Fibroblast of the aortic adventitia (primary cell): ENCODE data around the gene PINLYP. TPM values are rescaled to one million over a fixed set of nuclear protein-coding genes. Genes with fewer than 3 reads are reported as not detected.

Experiments used
- DNase-seq: peaks from one replicate; pipeline ENCODE4 v3.0.0-alpha.2; 2010; ENCODE audit warnings: low read depth
- H3K4me3 ChIP-seq: 2 replicates; pipeline ENCODE4 v1.5.1; 2011; ENCODE audit warnings: low read depth, mild to moderate bottlenecking, control low read depth, low read length, moderate library complexity
- total RNA-seq: library from RNA; depleted of rRNA; stranded (reverse); fragments of >200 nt; gene quantifications from 2 replicates; pipeline ENCODE4 v1.2.3, GENCODE V29; 2012; ENCODE audit warnings: low replicate concordance
- TF ChIP-seq, protein P1 (sequence below): IDR thresholded peaks from 2 replicates; pipeline ENCODE4 v1.5.1; 2011; ENCODE audit warnings: mild to moderate bottlenecking, low read length, control low read depth, inconsistent platforms; ENCODE audit not compliant: insufficient read depth

The PINLYP gene
- total RNA-seq, 1 donor: 6.4 TPM

DNA sequence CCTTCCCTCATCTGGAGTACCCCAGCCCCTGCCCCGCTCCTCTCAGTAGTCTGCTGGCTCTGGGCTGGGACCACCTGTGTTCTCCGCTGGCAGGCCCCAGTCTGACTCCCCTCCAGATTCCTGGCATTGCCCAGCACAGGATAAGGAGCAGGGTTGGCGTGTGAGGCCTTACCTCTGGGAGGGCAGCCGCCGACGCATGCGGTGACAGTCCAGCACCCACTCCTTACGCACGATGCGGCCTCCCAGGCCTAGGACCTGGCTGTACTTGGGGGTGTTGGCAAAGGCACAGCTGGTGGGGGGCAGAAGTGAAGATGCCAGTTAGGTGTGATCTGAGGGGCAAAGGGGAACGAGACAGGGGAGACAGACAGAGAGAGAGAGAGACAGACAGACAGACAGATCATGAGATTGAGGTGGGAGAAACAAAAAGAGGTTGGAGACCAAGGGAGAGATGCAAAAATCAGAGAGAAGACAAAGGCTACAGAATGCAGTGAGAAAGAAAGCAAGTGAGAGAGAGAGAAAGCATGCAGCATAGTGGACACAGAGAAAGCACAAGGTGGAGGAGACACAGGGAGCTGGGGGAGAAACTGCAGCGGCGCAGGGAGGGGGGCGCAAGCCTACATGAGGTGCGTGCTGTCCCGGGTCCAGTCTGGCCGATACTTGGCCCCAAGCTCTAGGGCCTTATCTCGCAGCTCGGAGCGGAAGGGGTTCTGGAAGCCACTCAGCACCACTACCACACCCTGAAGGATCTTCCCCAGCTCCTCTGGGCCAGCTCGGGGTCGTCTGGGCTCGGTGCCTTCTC lies 24.0 kb upstream of the PINLYP start:
- TF ChIP-seq, protein P1, sequence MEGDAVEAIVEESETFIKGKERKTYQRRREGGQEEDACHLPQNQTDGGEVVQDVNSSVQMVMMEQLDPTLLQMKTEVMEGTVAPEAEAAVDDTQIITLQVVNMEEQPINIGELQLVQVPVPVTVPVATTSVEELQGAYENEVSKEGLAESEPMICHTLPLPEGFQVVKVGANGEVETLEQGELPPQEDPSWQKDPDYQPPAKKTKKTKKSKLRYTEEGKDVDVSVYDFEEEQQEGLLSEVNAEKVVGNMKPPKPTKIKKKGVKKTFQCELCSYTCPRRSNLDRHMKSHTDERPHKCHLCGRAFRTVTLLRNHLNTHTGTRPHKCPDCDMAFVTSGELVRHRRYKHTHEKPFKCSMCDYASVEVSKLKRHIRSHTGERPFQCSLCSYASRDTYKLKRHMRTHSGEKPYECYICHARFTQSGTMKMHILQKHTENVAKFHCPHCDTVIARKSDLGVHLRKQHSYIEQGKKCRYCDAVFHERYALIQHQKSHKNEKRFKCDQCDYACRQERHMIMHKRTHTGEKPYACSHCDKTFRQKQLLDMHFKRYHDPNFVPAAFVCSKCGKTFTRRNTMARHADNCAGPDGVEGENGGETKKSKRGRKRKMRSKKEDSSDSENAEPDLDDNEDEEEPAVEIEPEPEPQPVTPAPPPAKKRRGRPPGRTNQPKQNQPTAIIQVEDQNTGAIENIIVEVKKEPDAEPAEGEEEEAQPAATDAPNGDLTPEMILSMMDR: no peak
- no peak for DNase-seq
- no peak overlapping the region for H3K4me3 ChIP-seq

DNA sequence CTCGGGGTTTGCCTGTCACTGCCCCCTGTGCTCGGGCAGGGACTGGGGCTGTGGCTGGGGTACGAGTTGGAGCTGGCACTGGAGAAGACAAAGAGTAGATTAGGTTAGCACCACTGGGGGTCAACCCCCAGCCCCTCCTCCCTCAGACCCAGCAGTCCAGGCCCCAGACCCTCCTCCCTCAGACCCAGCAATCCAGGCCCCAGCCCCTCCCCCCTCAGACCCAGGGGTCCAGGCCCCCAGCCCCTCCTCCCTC lies 23.5 kb upstream of the PINLYP start:
- H3K4me3 ChIP-seq: no peak overlapping the region
- no peak for DNase-seq
- TF ChIP-seq, protein P1: no peak

DNA sequence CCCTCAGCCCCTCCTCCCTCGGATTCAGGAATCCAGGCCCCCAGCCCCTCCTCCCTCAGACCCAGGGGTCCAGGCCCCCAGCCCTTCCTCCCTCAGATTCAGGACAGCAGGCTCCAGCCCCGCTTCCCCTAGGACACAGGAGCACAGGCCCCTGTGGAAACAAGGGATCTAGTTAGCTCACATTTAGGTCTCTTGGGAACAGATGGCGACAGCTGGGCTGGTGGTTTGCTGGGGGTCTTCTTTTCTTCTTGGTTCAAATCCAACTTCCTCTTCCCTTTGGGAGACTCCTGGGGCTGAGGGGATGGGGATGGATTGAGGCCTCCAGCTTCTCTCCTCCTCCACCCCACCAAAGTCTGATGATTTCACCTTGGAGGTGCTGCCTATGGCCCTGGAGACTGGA lies 23.0 kb upstream of the PINLYP start:
- no peak overlapping the region for H3K4me3 ChIP-seq
- no peak for DNase-seq
- TF ChIP-seq, protein P1: no peak

DNA sequence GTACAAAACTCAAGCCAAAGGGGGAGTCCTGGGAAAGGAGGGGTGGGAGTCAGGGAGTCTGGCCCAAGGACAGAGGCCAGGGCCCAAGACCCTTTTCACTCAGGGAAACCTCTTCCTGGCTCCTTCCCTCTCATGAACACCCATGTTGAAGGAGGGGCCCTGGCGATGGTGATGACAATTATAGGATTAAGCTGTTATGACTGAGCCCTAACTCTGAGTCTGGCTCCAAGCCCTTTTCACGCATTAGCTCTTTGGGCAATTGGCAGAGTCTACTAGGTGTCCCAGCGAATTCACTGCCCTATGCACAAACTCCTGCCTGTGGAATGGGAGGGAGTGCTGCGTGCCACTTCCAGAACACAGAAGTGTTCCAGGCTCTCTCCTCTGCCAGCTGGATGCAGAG lies 21.9 kb upstream of the PINLYP start:
- H3K4me3 ChIP-seq: no peak overlapping the region
- no peak for DNase-seq
- TF ChIP-seq, protein P1: no peak

DNA sequence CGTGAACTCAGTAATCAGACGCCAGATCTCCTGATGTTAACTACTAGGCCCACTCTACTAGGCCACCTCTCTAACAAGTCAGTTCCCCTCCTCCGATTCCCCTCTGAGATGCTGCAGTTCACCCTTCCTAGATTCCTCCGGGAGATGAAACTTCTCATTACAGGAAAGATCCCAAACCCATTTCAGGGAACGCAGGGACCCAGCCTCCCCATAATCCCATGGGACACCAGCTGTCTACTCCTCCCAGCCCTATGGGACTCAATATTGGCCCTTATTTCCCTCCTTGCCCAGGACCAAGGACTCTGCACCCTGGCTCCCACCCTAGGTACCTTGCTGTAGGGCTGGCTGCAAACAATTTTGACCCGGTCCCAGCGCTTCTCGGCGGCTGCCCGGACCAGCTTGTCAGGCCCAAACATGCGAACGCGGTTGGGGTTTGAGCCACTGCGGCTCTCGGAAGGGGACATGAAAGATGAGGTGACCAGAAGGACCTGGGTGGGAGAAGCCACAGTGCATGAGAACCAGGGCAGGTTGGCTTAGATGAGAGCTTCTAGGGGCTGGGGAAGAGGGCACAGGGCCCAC lies 21.2 kb upstream of the PINLYP start:
- DNase-seq: no peak
- TF ChIP-seq, protein P1: no peak
- no peak overlapping the region for H3K4me3 ChIP-seq

DNA sequence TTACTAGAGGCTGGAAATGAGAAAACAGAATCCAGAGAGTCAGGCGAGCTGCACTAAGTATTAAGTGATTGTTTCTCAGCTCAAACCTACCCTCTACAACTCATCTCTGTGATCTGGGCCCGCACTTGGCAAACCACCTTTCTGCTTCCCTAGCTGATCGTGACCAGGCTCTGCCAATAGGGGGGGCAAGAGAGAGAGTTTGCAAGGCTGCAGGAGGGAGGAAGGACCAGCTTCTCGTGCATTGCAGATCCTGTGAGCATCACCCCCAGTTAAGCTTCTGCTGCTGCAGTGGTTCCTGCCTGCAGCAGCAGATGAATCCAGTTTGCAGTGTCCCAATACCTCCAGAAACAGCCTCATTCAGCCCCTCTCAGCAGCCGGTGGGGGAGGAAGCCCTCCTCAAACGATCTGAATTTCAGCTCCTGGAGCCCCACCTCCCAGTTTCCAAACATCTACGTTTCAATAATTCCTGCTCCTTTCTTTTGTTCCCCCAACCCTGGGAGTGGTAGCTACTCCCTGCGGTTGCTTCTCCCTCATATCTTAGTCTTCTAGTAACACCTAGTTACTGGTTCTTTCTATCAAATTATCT lies 20.3 kb upstream of the PINLYP start:
- TF ChIP-seq, protein P1: peak; percentile 91
- DNase-seq: peak; percentile 71
- no peak overlapping the region for H3K4me3 ChIP-seq
